K562 (cell line): ENCODE results near the gene MYO18B. TPM values are rescaled to one million over a fixed set of nuclear protein-coding genes. Genes with fewer than 3 reads are reported as not detected.

ENCODE experiments used
- polyA plus RNA-seq, 8 experiments: library from polyadenylated mRNA; depleted of rRNA in 4 of 8; stranded (reverse) in 5 of 8; unstranded in 3 of 8; fragments of >200 nt; fragmentation: Nextera tagmentation in 2 of 8; fragmentation: Illumina TruSeq in 1 of 8; extraction: Ambion mirVana in 2 of 8; extraction: Trizol in 1 of 8; gene quantifications; 2 replicates each; pipeline versions ENCODE4 v1.2.1 to v1.2.3, GENCODE V29; 2011 to 2014; ENCODE audit warnings: inconsistent platforms in 1 of 8, missing spikeins in 1 of 8
- small RNA-seq: library from RNA; depleted of rRNA; stranded (forward); fragments of <200 nt; gene quantifications from one replicate; pipeline ENCODE3, GENCODE V24; 2014
- total RNA-seq, 7 experiments: library from RNA; depleted of rRNA in 6 of 7; stranded (reverse); fragments of >200 nt in 6 of 7; fragmentation: Illumina TruSeq in 2 of 7; extraction: Trizol in 2 of 7; gene quantifications; 2 replicates each; pipeline versions ENCODE4 v1.2.1 to v1.2.3, GENCODE V29; 2011 to 2021; ENCODE audit warnings: low replicate concordance in 1 of 7

MYO18B gene
- total and polyA plus RNA-seq, 9 of the 15 experiments (the other 6 are each of a cell fraction or from before 2014, with no cell fraction given): 0.06 to 7.0 (median 4.3) TPM

Small RNA genes lying within 50 kb of the gene (small RNA-seq; reads per million reads assigned to genes)
- gene RN7SKP169: not detected
- gene RNA5SP494: 0.44 reads per million, percentile 16 among the genes with 10 or more reads in this experiment
- gene Z98949.2: not detected

Other genes with a start within 250 kb of the MYO18B start
- 3.4 and 3.7 TPM in 2 replicates for gene GRK3, start 177.5 kb upstream of the MYO18B start, total RNA-seq (2014; rRNA removed)
- 7.5 and 9.0 TPM in 2 replicates for gene GRK3, start 177.5 kb upstream of the MYO18B start, total RNA-seq (2014; rRNA removed; fragmentation: Illumina TruSeq; extraction: Trizol)
- 6.0 and 6.8 TPM in 2 replicates for gene GRK3, start 177.5 kb upstream of the MYO18B start, total RNA-seq (2015; rRNA removed; fragmentation: Illumina TruSeq; extraction: Trizol)
- gene GRK3, start 177.5 kb upstream of the MYO18B start, total RNA-seq (2021): 7.3 and 7.6 TPM in 2 replicates
- 2.9 and 4.0 TPM in 2 replicates for gene GRK3, start 177.5 kb upstream of the MYO18B start, polyA plus RNA-seq (2011; rRNA removed)
- 5.9 and 6.3 TPM in 2 replicates for gene GRK3, start 177.5 kb upstream of the MYO18B start, polyA plus RNA-seq (2014; fragmentation: Illumina TruSeq; extraction: Trizol)
- 1 to 10 TPM; 1.4 TPM for gene GRK3, start 177.5 kb upstream of the MYO18B start, polyA plus RNA-seq (2014; fragmentation: Nextera tagmentation; extraction: Ambion mirVana)
- 3.4 and 3.6 TPM in 2 replicates for gene GRK3, start 177.5 kb upstream of the MYO18B start, polyA plus RNA-seq (2014; rRNA removed)